ENCODE data around the gene FILIP1L. TPM values are rescaled to one million over a fixed set of nuclear protein-coding genes. Genes with fewer than 3 reads are reported as not detected.

FILIP1L gene
- total and polyA plus RNA-seq, 7 donors = 9.2 to 274 (median 78.5) TPM

GRCh38 chr3:99971761-99972160 lies 142.5 kb downstream of the FILIP1L start:
- peaks cover 63% of the 10 kb centered on the region for H3K4me1 ChIP-seq
- no peaks in the 10 kb centered on the region for H3K27me3 ChIP-seq (ENCODE audit: insufficient read depth in 3 of 3, low read length in 2 of 3)
- TF ChIP-seq CTCF (IDR thresholded peaks at IDR 0.05) = no peak
- intact Hi-C loops (cut with DNase I) = no loop called here
- H3K27ac ChIP-seq = peak overlapping the region; percentile 77
- DNase-seq = no peak
- H3K9me3 ChIP-seq = no peaks in the 10 kb centered on the region
- no peak overlapping the region for H3K4me3 ChIP-seq
- no peaks in the 10 kb centered on the region for H3K36me3 ChIP-seq (ENCODE audit: insufficient read depth in 1 of 2, low read depth in 1 of 2)
- ATAC-seq = peak; percentile 36 to 51 (median 45)
- 90 to 97% (median 92%) methylated on average over 3 of the region's 3 CpGs for WGBS, 3 donors

GRCh38 chr3:99970198-99970597 lies 144.1 kb downstream of the FILIP1L start:
- H3K4me1 ChIP-seq = peaks cover 77% of the 10 kb centered on the region

GRCh38 chr3:99969136-99969535 lies 145.2 kb downstream of the FILIP1L start:
- WGBS, 3 donors = 69 to 83% (median 80%) methylated on average over 3 of the region's 3 CpGs
- Histone ChIP-seq H3K9me3 (no peaks in the 10 kb centered on the region), H3K27ac (peak overlapping the region; percentile 62), H3K4me1 (peaks cover 80% of the 10 kb centered on the region), H3K4me3 (no peak overlapping the region), H3K27me3 (ENCODE audit: insufficient read depth in 3 of 3, low read length in 2 of 3) (no peaks in the 10 kb centered on the region), H3K36me3 (ENCODE audit: insufficient read depth in 1 of 2, low read depth in 1 of 2) (no peaks in the 10 kb centered on the region)
- DNase-seq = no peak
- no peak for ATAC-seq
- no peak for TF ChIP-seq CTCF (IDR thresholded peaks at IDR 0.05)
- intact Hi-C loops (cut with DNase I) = no loop called here

More at GRCh38 chr3:99970198-99970597, 144.1 kb downstream of the FILIP1L start:
- Histone ChIP-seq H3K4me3 (no peak overlapping the region), H3K9me3 (no peaks in the 10 kb centered on the region), H3K36me3 (ENCODE audit: insufficient read depth in 1 of 2, low read depth in 1 of 2) (no peaks in the 10 kb centered on the region), H3K27me3 (ENCODE audit: insufficient read depth in 3 of 3, low read length in 2 of 3) (no peaks in the 10 kb centered on the region), H3K27ac (peak overlapping the region; percentile 77)
- DNase-seq (no peak), ATAC-seq (no peak)
- no peak for TF ChIP-seq CTCF (IDR thresholded peaks at IDR 0.05)
- 96 to 100% (median 97%) methylated on average over 1 of the region's 1 CpG for WGBS, 3 donors
- intact Hi-C loops (cut with DNase I) = no loop called here

GRCh38 chr3:99967796-99968195 lies 146.5 kb downstream of the FILIP1L start:
- TF ChIP-seq CTCF (IDR thresholded peaks at IDR 0.05) = no peak
- Histone ChIP-seq H3K27ac (peak overlapping the region; percentile 62), H3K9me3 (no peaks in the 10 kb centered on the region), H3K36me3 (ENCODE audit: insufficient read depth in 1 of 2, low read depth in 1 of 2) (peaks cover 0 to under 1% of the 10 kb centered on the region in 2 donors), H3K27me3 (ENCODE audit: insufficient read depth in 3 of 3, low read length in 2 of 3) (no peaks in the 10 kb centered on the region), H3K4me3 (no peak overlapping the region), H3K4me1 (peaks cover 69% of the 10 kb centered on the region)
- intact Hi-C loops (cut with DNase I) = no loop called here
- WGBS, 3 donors = 64 to 83% (median 74%) methylated on average over 2 of the region's 2 CpGs
- peak; percentile 52 to 79 (median 70) for ATAC-seq
- no peak for DNase-seq
